Uterus (tissue), 4 donors: Measurements from ENCODE around the gene MAP1B. TPM values are rescaled to one million over a fixed set of nuclear protein-coding genes. Genes with fewer than 3 reads are reported as not detected.

ENCODE experiments used
- DNase-seq, 2 donors: peaks; one replicate each; pipeline ENCODE4 v3.0.0-alpha.2; 2019 to 2020
- H3K27ac ChIP-seq, 2 donors: fragments of 200-600 bp; sonication (generic); 1 replicate in 1 of 2; 2 replicates in 1 of 2; pipeline ENCODE4 v1.5.1; 2016 to 2018
- H3K27me3 ChIP-seq, 2 donors: fragments of 200-600 bp; sonication (generic); one replicate each; pipeline ENCODE4 v1.5.1; 2018 to 2019; ENCODE audit warnings: control low read depth in 1 of 2
- H3K36me3 ChIP-seq, 2 donors: fragments of 200-600 bp; sonication (generic); one replicate each; pipeline ENCODE4 v1.5.1; 2019; ENCODE audit warnings: control low read depth in 1 of 2
- H3K4me1 ChIP-seq, 2 donors: fragments of 200-600 bp; sonication (generic); one replicate each; pipeline ENCODE4 v1.5.1; 2018 to 2019; ENCODE audit warnings: control low read depth in 1 of 2
- H3K4me3 ChIP-seq, 2 donors: fragments of 200-600 bp; sonication (generic); 1 replicate in 1 of 2; 2 replicates in 1 of 2; pipeline ENCODE4 v1.5.1; 2018 to 2019; ENCODE audit warnings: mild to moderate bottlenecking in 1 of 2
- H3K9me3 ChIP-seq, 2 donors: fragments of 200-600 bp; sonication (generic); one replicate each; pipeline ENCODE4 v1.5.1; 2019; ENCODE audit warnings: control low read depth in 1 of 2
- CTCF ChIP-seq, 4 experiments: fragments of 200-600 bp in 2 of 4; fragments of 450-650 bp in 2 of 4; sonication (generic) in 2 of 4; IDR thresholded peaks; one replicate each; pipeline ENCODE4 v1.5.1; 2016 to 2019; ENCODE audit warnings: antibody characterized with exemption in 4 of 4, mild to moderate bottlenecking in 2 of 4, moderate library complexity in 1 of 4
- POLR2A ChIP-seq, 2 donors: fragments of 450-650 bp; IDR thresholded peaks; one replicate each; pipeline ENCODE4 v1.6.1; 2016; ENCODE audit warnings: antibody characterized with exemption in 2 of 2, mild to moderate bottlenecking in 1 of 2, moderate library complexity in 1 of 2
- intact Hi-C: fragments of 100-400 bp; cut with DNase I; formaldehyde crosslinking; loops from one replicate; pipeline ENCODE4 v1.15.1; 2023; ENCODE audit warnings: low total_unique reads
- total RNA-seq, 4 donors: library from RNA; depleted of rRNA in 3 of 4; stranded (reverse); fragments of >200 nt in 3 of 4; gene quantifications; one replicate each; pipeline versions ENCODE4 v1.1.0 to v1.2.4, GENCODE V29; 2014 to 2023
- donor health status: DM: yes; HTN: yes; CAD: no.

Gene MAP1B
- total RNA-seq, 4 donors from 2014 or later, result 92.0 to 212 (median 132) TPM

DNA sequence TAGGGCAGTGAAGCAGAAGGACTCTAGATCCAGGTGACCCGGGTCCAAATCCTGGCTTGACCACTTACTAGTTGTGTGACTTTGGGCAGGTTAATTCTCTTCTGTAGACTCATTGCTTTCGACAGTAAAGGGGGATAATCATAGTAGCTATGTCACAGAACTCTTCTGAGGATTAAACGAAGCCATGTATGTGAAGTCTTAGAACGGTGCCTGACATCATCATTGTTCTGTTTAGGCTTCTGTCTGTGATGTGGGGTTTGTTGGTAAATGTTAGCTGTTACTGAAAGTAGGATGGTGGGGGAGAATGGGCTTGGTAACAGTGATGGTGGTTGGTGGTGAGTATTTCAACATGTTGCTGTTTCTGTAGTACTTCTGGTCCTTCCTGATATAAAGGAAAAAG lies 73.7 kb downstream of the MAP1B start:
- no peaks in the 10 kb centered on the region for H3K36me3 ChIP-seq

GRCh38 chr5:72182686-72183085 lies 75.4 kb downstream of the MAP1B start:
- Histone ChIP-seq H3K4me1 (no peaks in the 10 kb centered on the region), H3K4me3 (no peak overlapping the region), H3K27ac (no peak overlapping the region), H3K9me3 (no peaks in the 10 kb centered on the region), H3K36me3 (no peaks in the 10 kb centered on the region), H3K27me3 (no peaks in the 10 kb centered on the region)
- TF ChIP-seq CTCF (IDR thresholded peaks at IDR 0.05) (no peak), POLR2A (IDR thresholded peaks at IDR 0.05) (no peak)
- intact Hi-C loops, result no loop called here
- DNase-seq, result no peak

More for the DNA sequence above, 73.7 kb downstream of the MAP1B start:
- Histone ChIP-seq H3K27ac (peak overlapping the region; percentile 83 to 84), H3K4me3 (no peak overlapping the region), H3K27me3 (no peaks in the 10 kb centered on the region), H3K4me1 (no peaks in the 10 kb centered on the region), H3K9me3 (no peaks in the 10 kb centered on the region)
- intact Hi-C loops, result no loop called here
- TF ChIP-seq POLR2A (IDR thresholded peaks at IDR 0.05) (no peak), CTCF (IDR thresholded peaks at IDR 0.05) (no peak)
- no peak for DNase-seq

DNA sequence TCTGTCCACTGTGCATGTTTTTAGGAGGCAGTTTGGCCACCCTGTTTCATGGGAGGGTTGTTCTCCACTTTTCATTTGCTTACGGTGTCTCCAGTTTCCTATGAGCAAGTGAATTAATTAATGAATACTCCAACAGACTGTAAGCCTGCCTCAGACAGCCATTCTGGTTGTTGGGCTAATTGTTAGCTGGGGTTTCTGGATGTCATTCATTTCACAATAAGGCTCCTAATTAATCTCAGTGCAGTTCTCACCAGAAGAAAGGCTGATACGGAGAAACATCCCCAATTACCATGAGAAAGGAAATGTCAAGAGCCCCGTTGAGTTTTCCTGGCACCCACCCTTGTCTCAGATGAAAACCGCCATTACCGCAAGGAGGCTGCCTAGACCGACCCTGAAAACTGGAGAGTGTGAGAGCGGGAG lies 75.8 kb downstream of the MAP1B start:
- Histone ChIP-seq H3K36me3 (no peaks in the 10 kb centered on the region), H3K4me3 (no peak overlapping the region), H3K27me3 (no peaks in the 10 kb centered on the region), H3K9me3 (no peaks in the 10 kb centered on the region), H3K27ac (no peak overlapping the region), H3K4me1 (no peaks in the 10 kb centered on the region)
- intact Hi-C loops, result no loop called here
- no peak for DNase-seq
- no peak for TF ChIP-seq POLR2A (IDR thresholded peaks at IDR 0.05)
- no peak for TF ChIP-seq CTCF (IDR thresholded peaks at IDR 0.05)

GRCh38 chr5:72184408-72184807 lies 77.1 kb downstream of the MAP1B start:
- Histone ChIP-seq H3K27ac (no peak overlapping the region), H3K4me1 (no peaks in the 10 kb centered on the region)
- intact Hi-C loops, result no loop called here

More at GRCh38 chr5:72184408-72184807, 77.1 kb downstream of the MAP1B start:
- DNase-seq, result no peak
- no peaks in the 10 kb centered on the region for H3K36me3 ChIP-seq
- no peaks in the 10 kb centered on the region for H3K9me3 ChIP-seq
- H3K4me3 ChIP-seq, result no peak overlapping the region
- TF ChIP-seq POLR2A (IDR thresholded peaks at IDR 0.05) (no peak), CTCF (IDR thresholded peaks at IDR 0.05) (no peak)
- H3K27me3 ChIP-seq, result no peaks in the 10 kb centered on the region
